Panc1 (cell line): Measurements from ENCODE around the gene CSNK2A3. TPM values are rescaled to one million over a fixed set of nuclear protein-coding genes. Genes with fewer than 3 reads are reported as not detected.

ENCODE experiments used
- ATAC-seq: fragments of 200-7000 bp; cut with Tn5 transposase; 2 replicates; pipeline ENCODE4 v1.9.1; 2020; ENCODE audit warnings: mild to moderate bottlenecking, moderate library complexity
- BruUV-seq: library from RNA; stranded (reverse); fragments of 400-500 nt; replicated peaks from 2 replicates; lab custom pipeline; 2021; lab: Mats Ljungman, UMichigan
- CTCF ChIA-PET: fragments of 300-600 bp; sonication (Branson Sonifier 250); formaldehyde crosslinking; loops from one replicate; lab custom pipeline; 2022; ENCODE audit warnings: antibody characterized with exemption; lab: Charles Lee
- POLR2A ChIA-PET: fragments of 300-600 bp; sonication (Branson Sonifier 250); formaldehyde crosslinking; loops from one replicate; lab custom pipeline; 2022; ENCODE audit warnings: antibody characterized with exemption; lab: Charles Lee
- DNase-seq: peaks from one replicate; pipeline ENCODE4 v3.0.0-alpha.2; 2010; ENCODE audit warnings: low read depth, low spot score
- H3K27ac ChIP-seq: 2 replicates; pipeline ENCODE4 v1.5.1; 2011; ENCODE audit warnings: mild to moderate bottlenecking, low read length, inconsistent platforms
- H3K27me3 ChIP-seq: fragments of 200-500 bp; sonication (Bioruptor generic); 2 replicates; pipeline ENCODE4 v1.6.0; 2014; ENCODE audit warnings: low read length, inconsistent platforms; ENCODE audit not compliant: control insufficient read depth, insufficient read depth
- H3K36me3 ChIP-seq: fragments of 200-500 bp; sonication (Bioruptor generic); 2 replicates; pipeline ENCODE4 v1.5.1; 2014; ENCODE audit warnings: inconsistent platforms, mild to moderate bottlenecking, low read length, moderate library complexity; ENCODE audit not compliant: control insufficient read depth, insufficient read depth
- H3K4me1 ChIP-seq: 2 replicates; pipeline ENCODE4 v1.5.1; 2011; ENCODE audit warnings: inconsistent platforms, mild to moderate bottlenecking, low read length, moderate library complexity; ENCODE audit not compliant: control insufficient read depth, insufficient read depth
- H3K4me3 ChIP-seq, 2 experiments: 2 replicates each; pipeline ENCODE4 v1.5.1; 2011 to 2012; ENCODE audit warnings: low read depth in 2 of 2, low read length in 2 of 2, mild to moderate bottlenecking in 2 of 2, inconsistent platforms in 1 of 2, moderate library complexity in 1 of 2
- H3K9me3 ChIP-seq: fragments of 200-500 bp; sonication (Bioruptor generic); 2 replicates; pipeline ENCODE4 v1.5.1; 2014; ENCODE audit warnings: low read depth, mild to moderate bottlenecking, inconsistent platforms, low read length, moderate library complexity; ENCODE audit not compliant: control insufficient read depth, insufficient read depth
- POLR2AphosphoS5 ChIP-seq: IDR thresholded peaks from 2 replicates; pipeline ENCODE4 v1.6.1; 2012; ENCODE audit warnings: mild to moderate bottlenecking, low read depth, low read length, moderate library complexity
- SIN3A ChIP-seq: IDR thresholded peaks from 2 replicates; pipeline ENCODE4 v1.6.1; 2012; ENCODE audit warnings: low read depth, mild to moderate bottlenecking, low read length, moderate library complexity, borderline replicate concordance; ENCODE audit not compliant: insufficient read depth
- TCF7L2 ChIP-seq: IDR thresholded peaks from 2 replicates; pipeline ENCODE4 v1.6.1; 2011; ENCODE audit warnings: mild to moderate bottlenecking, low read depth, low read length, inconsistent platforms
- in situ Hi-C: cut with HindIII; loops from 2 replicates; pipeline ENCODE4 v1.10.0; 2016; ENCODE audit warnings: low sequenced_read_pairs, low pct_unique_long_range_greater_than_20kb
- intact Hi-C: fragments of 100-400 bp; cut with micrococcal nuclease; formaldehyde crosslinking; loops from one replicate; pipeline ENCODE4 v1.10.0; 2022; ENCODE audit not compliant: unreplicated experiment
- total RNA-seq: library from RNA; stranded (reverse); gene quantifications from one replicate; pipeline ENCODE4 v1.2.1, GENCODE V29; 2021; ENCODE audit not compliant: unreplicated experiment
- TF ChIP-seq, protein P1 (sequence below), 2 experiments: IDR thresholded peaks; 2 replicates each; pipeline ENCODE4 v1.6.1; 2011 to 2012; ENCODE audit warnings: low read depth in 2 of 2, control low read depth in 1 of 2, low read length in 1 of 2, mild to moderate bottlenecking in 1 of 2, moderate library complexity in 1 of 2; ENCODE audit not compliant: insufficient read depth in 1 of 2
- TF ChIP-seq, protein P2 (sequence below): fragments of 450-650 bp; IDR thresholded peaks from 2 replicates; pipeline ENCODE4 v1.5.1; 2017; ENCODE audit warnings: mild to moderate bottlenecking

Gene CSNK2A3
- total RNA-seq, 1 experiment from 2014 or later = 2.6 TPM

DNA sequence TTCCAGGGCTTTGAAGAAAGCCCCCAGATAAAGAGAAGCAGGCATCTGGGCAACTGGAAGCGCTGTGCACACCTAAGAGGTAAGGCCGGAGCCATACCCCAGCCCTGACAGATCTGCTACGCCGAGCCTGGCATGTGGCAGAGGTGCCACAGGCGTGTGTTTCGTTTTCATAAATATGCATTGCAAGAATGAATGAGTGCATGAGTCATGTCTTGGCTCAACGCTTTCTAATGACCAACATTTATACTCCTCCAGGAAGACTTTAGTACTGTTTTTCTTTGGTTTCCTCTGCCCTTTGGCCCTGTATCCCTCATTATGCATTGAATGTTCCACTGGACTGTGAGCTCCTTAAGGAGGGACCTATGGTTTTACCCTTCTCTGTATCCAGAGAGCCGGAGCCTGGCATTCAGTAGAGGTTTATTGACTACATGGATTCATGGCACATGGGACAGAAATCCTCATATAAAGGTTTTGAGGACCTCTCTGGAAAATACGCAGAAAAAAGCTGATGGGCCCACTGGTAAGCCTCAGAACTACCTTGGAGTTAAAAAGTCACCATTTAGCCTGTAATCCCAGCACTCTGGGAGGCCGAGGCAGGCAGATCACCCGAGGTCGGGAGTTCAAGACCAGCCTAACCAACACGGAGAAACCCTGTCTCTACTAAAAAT, 38.9 kb upstream of the CSNK2A3 start:
- POLR2A ChIA-PET = no interaction called here
- Histone ChIP-seq H3K36me3 (no peaks in the 10 kb centered on the region), H3K4me1 (peaks cover 8% of the 10 kb centered on the region; the same call in 1 of the 2 replicates), H3K27me3 (no peaks in the 10 kb centered on the region), H3K4me3 (no peak overlapping the region), H3K9me3 (no peaks in the 10 kb centered on the region), H3K27ac (no peak overlapping the region)
- DNase-seq (peak; percentile 28), ATAC-seq (peak; percentile 91)
- CTCF ChIA-PET = no interaction called here
- in situ Hi-C loops (no loop called here), intact Hi-C loops (no loop called here)
- no TSS peak for BruUV-seq
- TF ChIP-seq TCF7L2 (no peak), POLR2AphosphoS5 (no peak), SIN3A (no peak)
- TF ChIP-seq, protein P1, sequence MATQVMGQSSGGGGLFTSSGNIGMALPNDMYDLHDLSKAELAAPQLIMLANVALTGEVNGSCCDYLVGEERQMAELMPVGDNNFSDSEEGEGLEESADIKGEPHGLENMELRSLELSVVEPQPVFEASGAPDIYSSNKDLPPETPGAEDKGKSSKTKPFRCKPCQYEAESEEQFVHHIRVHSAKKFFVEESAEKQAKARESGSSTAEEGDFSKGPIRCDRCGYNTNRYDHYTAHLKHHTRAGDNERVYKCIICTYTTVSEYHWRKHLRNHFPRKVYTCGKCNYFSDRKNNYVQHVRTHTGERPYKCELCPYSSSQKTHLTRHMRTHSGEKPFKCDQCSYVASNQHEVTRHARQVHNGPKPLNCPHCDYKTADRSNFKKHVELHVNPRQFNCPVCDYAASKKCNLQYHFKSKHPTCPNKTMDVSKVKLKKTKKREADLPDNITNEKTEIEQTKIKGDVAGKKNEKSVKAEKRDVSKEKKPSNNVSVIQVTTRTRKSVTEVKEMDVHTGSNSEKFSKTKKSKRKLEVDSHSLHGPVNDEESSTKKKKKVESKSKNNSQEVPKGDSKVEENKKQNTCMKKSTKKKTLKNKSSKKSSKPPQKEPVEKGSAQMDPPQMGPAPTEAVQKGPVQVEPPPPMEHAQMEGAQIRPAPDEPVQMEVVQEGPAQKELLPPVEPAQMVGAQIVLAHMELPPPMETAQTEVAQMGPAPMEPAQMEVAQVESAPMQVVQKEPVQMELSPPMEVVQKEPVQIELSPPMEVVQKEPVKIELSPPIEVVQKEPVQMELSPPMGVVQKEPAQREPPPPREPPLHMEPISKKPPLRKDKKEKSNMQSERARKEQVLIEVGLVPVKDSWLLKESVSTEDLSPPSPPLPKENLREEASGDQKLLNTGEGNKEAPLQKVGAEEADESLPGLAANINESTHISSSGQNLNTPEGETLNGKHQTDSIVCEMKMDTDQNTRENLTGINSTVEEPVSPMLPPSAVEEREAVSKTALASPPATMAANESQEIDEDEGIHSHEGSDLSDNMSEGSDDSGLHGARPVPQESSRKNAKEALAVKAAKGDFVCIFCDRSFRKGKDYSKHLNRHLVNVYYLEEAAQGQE (IDR thresholded peaks at IDR 0.05; ENCODE audit: insufficient read depth in 1 of 2, low read depth in 2 of 2, low read length in 1 of 2) = no peak
- TF ChIP-seq, protein P2, sequence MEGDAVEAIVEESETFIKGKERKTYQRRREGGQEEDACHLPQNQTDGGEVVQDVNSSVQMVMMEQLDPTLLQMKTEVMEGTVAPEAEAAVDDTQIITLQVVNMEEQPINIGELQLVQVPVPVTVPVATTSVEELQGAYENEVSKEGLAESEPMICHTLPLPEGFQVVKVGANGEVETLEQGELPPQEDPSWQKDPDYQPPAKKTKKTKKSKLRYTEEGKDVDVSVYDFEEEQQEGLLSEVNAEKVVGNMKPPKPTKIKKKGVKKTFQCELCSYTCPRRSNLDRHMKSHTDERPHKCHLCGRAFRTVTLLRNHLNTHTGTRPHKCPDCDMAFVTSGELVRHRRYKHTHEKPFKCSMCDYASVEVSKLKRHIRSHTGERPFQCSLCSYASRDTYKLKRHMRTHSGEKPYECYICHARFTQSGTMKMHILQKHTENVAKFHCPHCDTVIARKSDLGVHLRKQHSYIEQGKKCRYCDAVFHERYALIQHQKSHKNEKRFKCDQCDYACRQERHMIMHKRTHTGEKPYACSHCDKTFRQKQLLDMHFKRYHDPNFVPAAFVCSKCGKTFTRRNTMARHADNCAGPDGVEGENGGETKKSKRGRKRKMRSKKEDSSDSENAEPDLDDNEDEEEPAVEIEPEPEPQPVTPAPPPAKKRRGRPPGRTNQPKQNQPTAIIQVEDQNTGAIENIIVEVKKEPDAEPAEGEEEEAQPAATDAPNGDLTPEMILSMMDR = no peak

DNA sequence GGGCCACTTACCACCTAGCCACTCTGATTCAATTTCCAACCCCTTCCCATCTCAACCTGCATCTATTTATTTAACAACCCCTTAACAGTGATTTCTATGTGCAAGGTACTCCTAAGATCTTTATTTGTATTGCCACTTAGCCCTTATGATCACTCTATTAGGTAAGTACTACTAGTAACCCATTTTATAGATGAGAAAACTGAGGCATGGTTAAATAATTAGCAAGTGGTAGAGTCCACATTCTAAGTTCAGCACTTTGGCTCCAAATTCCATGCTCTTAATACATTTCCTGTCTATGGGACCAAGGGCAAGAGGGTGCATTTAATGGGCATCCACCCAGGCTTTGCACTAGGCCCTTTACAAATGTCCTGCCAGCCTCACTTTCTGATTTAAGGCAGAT, 38.1 kb upstream of the CSNK2A3 start:
- no peak for DNase-seq
- BruUV-seq = no TSS peak
- Histone ChIP-seq H3K4me3 (no peak overlapping the region), H3K36me3 (no peaks in the 10 kb centered on the region), H3K9me3 (no peaks in the 10 kb centered on the region), H3K27me3 (no peaks in the 10 kb centered on the region), H3K4me1 (peaks cover 8% of the 10 kb centered on the region; the same call in 1 of the 2 replicates), H3K27ac (no peak overlapping the region)
- ATAC-seq = no peak
- TF ChIP-seq, protein P1 (IDR thresholded peaks at IDR 0.05; ENCODE audit: insufficient read depth in 1 of 2, low read depth in 2 of 2, low read length in 1 of 2) = no peak
- no peak for TF ChIP-seq TCF7L2
- TF ChIP-seq POLR2AphosphoS5 = no peak
- POLR2A ChIA-PET = no interaction called here
- intact Hi-C loops (no loop called here), in situ Hi-C loops (no loop called here)
- CTCF ChIA-PET = no interaction called here
